Measurements from ENCODE around the gene NPAP1. TPM values are rescaled to one million over a fixed set of nuclear protein-coding genes. Genes with fewer than 3 reads are reported as not detected.

Gene NPAP1
- total RNA-seq (2014; rRNA removed; shearing (Covaris generic)): under 0.01 TPM in 1 of 2 replicates, not detected in the other

GRCh38 chr15:24675332-24676144 lies at the start of gene NPAP1:
NPAP1 (plus strand) TSS chr15:24675775; CDS start chr15:24675868, 93 bp downstream.

